Spleen (tissue), 11 donors: Measurements from ENCODE around the gene LYZL2. TPM values are rescaled to one million over a fixed set of nuclear protein-coding genes. Genes with fewer than 3 reads are reported as not detected.
"Not testable (repeated sequence)": the region's sequence is repeated elsewhere in the genome, so short reads cannot be mapped to it uniquely, and the experiment has no call there.

Experiments
- DNase-seq: peaks from one replicate; pipeline ENCODE4 v3.0.0-alpha.2; 2020
- H3K27ac ChIP-seq, 8 donors: fragments of 200-600 bp; sonication (generic) in 7 of 8; 1 replicate in 4 of 8; 2 replicates in 4 of 8; pipeline versions ENCODE4 v1.5.0 to v1.8.0; 2016 to 2021; ENCODE audit warnings: inconsistent platforms in 4 of 8, mild to moderate bottlenecking in 4 of 8, moderate library complexity in 1 of 8
- H3K27me3 ChIP-seq, 7 donors: fragments of 200-600 bp; sonication (generic) in 6 of 7; replicated peaks in 1 of 7; 1 replicate in 4 of 7; 2 replicates in 3 of 7; pipeline versions ENCODE4 v1.5.0 to v1.8.0; 2016 to 2021; ENCODE audit warnings: inconsistent platforms in 3 of 7, mild to moderate bottlenecking in 1 of 7
- H3K36me3 ChIP-seq, 6 donors: fragments of 200-600 bp; sonication (generic) in 5 of 6; 1 replicate in 4 of 6; 2 replicates in 2 of 6; pipeline versions ENCODE4 v1.5.0 to v1.8.0; 2016 to 2021; ENCODE audit warnings: inconsistent platforms in 2 of 6
- H3K4me1 ChIP-seq, 6 donors: fragments of 200-600 bp; sonication (generic) in 5 of 6; 1 replicate in 3 of 6; 2 replicates in 3 of 6; pipeline versions ENCODE4 v1.5.0 to v1.8.0; 2016 to 2021; ENCODE audit warnings: inconsistent platforms in 3 of 6
- H3K4me3 ChIP-seq, 8 donors: fragments of 200-600 bp; sonication (generic) in 7 of 8; 1 replicate in 4 of 8; 2 replicates in 4 of 8; pipeline versions ENCODE4 v1.5.0 to v1.8.0; 2016 to 2021; ENCODE audit warnings: inconsistent platforms in 4 of 8, mild to moderate bottlenecking in 4 of 8, moderate library complexity in 2 of 8
- H3K9me3 ChIP-seq, 8 donors: fragments of 200-600 bp; sonication (generic) in 7 of 8; 1 replicate in 4 of 8; 2 replicates in 4 of 8; pipeline versions ENCODE4 v1.5.0 to v1.8.0; 2016 to 2021; ENCODE audit warnings: inconsistent platforms in 4 of 8
- CTCF ChIP-seq, 11 experiments: fragments of 200-600 bp in 7 of 11; fragments of 450-650 bp in 4 of 11; sonication (generic) in 4 of 11; IDR thresholded peaks in 8 of 11; conservative IDR thresholded peaks in 3 of 11; 1 replicate in 7 of 11; 2 replicates in 4 of 11; pipeline versions ENCODE4 v1.4.0 to v1.8.0; 2016 to 2021; ENCODE audit warnings: antibody characterized with exemption in 11 of 11, inconsistent platforms in 4 of 11, mild to moderate bottlenecking in 1 of 11
- POLR2A ChIP-seq, 3 donors: fragments of 450-650 bp; IDR thresholded peaks; one replicate each; pipeline ENCODE4 v1.5.1; 2017; ENCODE audit warnings: antibody characterized with exemption in 3 of 3, mild to moderate bottlenecking in 1 of 3
- POLR2AphosphoS5 ChIP-seq, 3 donors: sonication (generic); formaldehyde crosslinking; IDR thresholded peaks; one replicate each; pipeline ENCODE4 v1.5.1; 2017; ENCODE audit warnings: antibody characterized with exemption in 3 of 3
- WGBS, 5 donors: extraction: QIAGEN DNeasy Blood & Tissue Kit in 3 of 5; methylation state at CpG; one replicate each; pipeline versions ENCODE4 v1.1.5 to v1.1.7; 2013 to 2018; 5-methylcytosine and 5-hydroxymethylcytosine counted together
- intact Hi-C: fragments of 100-400 bp; cut with DNase I; formaldehyde crosslinking; loops from one replicate; pipeline ENCODE4 v1.15.0; 2023; ENCODE audit warnings: low total_unique reads
- polyA plus RNA-seq, 3 donors: library from polyadenylated mRNA; stranded (reverse); fragments of 200-250 nt; gene quantifications; one replicate each; pipeline ENCODE4 v1.2.1, GENCODE V29; 2013
- total RNA-seq, 7 donors: library from RNA; depleted of rRNA in 3 of 7; stranded (reverse); fragments of >200 nt in 3 of 7; fragmentation: NEBNext Ultra II Directional in 4 of 7; extraction: Animal tissue kit (Norgen Biotek cat#: 25700) in 4 of 7; gene quantifications; one replicate each; pipeline versions ENCODE4 v1.1.0 to v1.2.1, GENCODE V29; 2016 to 2021
- donor health status: healthy with polysubstance abuse.
- donor health status: DM: no; HTN: no; CAD: no; lungs with moderate emphysema.
- donor health status: DM: no; HTN: no; CAD: no.
- donor health status: Bipolar disorder and iron deficiency.
- donor health status: healthy.
- donor health status: DM: no; HTN: no; CAD: no.
- donor health status: DM: yes; HTN: yes; CAD: no.

LYZL2 gene
- total and polyA plus RNA-seq, 10 donors, result not detected

DNA sequence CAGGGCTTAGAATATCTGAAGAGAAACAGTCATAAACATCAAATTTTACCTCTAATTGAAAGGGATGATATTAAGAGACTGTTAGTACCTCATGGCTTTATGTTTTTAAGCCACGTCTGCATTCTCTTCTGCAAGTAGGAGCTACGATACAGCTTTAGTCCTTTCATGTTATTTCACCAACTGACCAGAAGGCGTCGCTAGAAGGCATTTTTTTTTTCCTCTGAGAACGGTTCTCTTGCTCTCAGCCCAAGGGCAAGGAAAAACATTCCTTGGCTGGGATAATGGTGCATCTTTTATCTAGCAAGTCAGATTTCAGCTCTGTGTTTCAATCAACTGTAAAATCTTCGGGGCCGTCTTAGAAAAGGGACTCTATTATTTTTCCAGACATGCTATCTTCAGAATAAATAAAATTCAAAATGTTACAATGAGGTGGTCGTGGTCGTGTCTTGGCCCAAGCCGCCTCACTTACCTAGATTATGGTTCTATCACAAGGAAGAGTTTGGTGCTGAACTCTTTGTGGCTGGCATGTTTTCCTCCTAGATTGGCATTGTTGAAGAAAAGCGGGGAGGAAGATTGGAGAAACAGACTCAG is 41.6 kb upstream of the LYZL2 start:
- no peak for DNase-seq
- Histone ChIP-seq H3K9me3 (no peaks in the 10 kb centered on the region), H3K27me3 (peaks cover 0 to 7% (median 0%) of the 10 kb centered on the region in 7 donors), H3K4me3 (peak overlapping the region in 2 of 8 donors; percentile 27 to 51), H3K27ac (no peak overlapping the region), H3K36me3 (no peaks in the 10 kb centered on the region), H3K4me1 (peaks cover 0 to 14% (median 7%) of the 10 kb centered on the region in 6 donors)
- intact Hi-C loops, result no loop called here
- TF ChIP-seq CTCF (IDR thresholded peaks at IDR 0.05 in 8 of 11, conservative IDR thresholded peaks at IDR 0.05 in 3 of 11) (peak in 10 of 11 experiments; percentile 40 to 82 (median 73)), POLR2AphosphoS5 (IDR thresholded peaks at IDR 0.05) (no peak)
- WGBS, 5 donors, result 32 to 37% (median 36%) methylated on average over 11 of the region's 11 CpGs

- DNase-seq, H3K27me3 ChIP-seq, H3K27ac ChIP-seq, H3K4me3 ChIP-seq, H3K9me3 ChIP-seq, H3K36me3 ChIP-seq, intact Hi-C loops: not testable (repeated sequence)
- 40 to 78% (median 69%) methylated on average over 5 to 11 of the region's 11 CpGs for WGBS, 5 donors
- H3K4me1 ChIP-seq, result peaks cover 0 to 22% (median 13%) of the 10 kb centered on the region in 6 donors
These were observed 38.4 kb upstream of the LYZL2 start for GRCh38 chr10:30667982-30668381.

DNA sequence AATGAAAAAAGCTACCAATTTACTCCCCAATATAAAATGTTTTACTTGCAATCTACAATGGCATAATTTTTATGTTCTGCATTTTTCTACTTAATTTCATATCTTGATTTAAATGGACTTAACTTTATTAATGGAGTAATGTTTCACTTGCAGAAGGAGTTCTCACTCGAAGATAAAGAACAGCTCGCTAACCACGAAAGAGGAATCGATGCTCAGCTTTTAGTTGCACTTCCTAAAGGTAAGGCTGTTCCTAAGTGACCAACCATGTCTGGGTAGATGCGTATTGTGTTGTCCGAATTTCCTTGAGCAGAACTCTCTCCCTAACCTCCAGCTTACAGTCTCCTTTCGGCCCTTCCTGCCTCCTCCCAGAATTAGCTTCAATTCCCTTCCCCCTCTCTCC is 33.9 kb upstream of the LYZL2 start:
- peak overlapping the region in 4 of 8 donors; percentile 10 to 65 (median 49) for H3K27ac ChIP-seq
- H3K9me3 ChIP-seq, H3K4me3 ChIP-seq, intact Hi-C loops, H3K27me3 ChIP-seq, DNase-seq, H3K36me3 ChIP-seq: not testable (repeated sequence)
- H3K4me1 ChIP-seq, result peaks cover 0 to 16% (median 7%) of the 10 kb centered on the region in 6 donors
- 43 to 60% (median 50%) methylated on average over 4 to 7 of the region's 7 CpGs for WGBS, 5 donors

DNA sequence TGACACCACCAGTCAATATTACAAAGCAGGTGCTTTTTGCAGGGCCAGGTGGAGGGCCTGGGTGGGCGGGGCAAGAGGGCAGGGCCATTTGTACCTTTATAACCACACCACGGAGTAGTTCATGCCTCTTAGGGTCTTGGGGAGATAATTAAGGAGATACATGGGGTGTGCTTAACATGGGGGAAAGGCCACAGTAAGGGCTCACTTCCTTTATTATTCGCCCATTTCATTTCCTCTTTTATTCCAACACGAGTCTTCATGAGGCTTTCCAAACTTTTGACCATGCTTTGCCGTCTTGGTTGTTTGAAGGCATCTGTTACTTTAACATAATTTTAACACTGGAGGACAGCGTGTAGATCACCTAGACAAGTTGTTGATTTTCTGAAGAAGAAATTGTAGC is 33.3 kb upstream of the LYZL2 start:
- intact Hi-C loops, result no loop called here
- H3K27me3 ChIP-seq, result peaks cover 0 to 7% (median 0%) of the 10 kb centered on the region in 7 donors
- no peak overlapping the region for H3K4me3 ChIP-seq
- WGBS, 5 donors, result 56 to 70% (median 63%) methylated on average over 6 of the region's 6 CpGs
- TF ChIP-seq POLR2AphosphoS5 (IDR thresholded peaks at IDR 0.05) (no peak), POLR2A (IDR thresholded peaks at IDR 0.05) (no peak), CTCF (IDR thresholded peaks at IDR 0.05 in 8 of 11, conservative IDR thresholded peaks at IDR 0.05 in 3 of 11) (no peak)
- H3K36me3 ChIP-seq, result no peaks in the 10 kb centered on the region
- H3K27ac ChIP-seq, result peak overlapping the region in 5 of 8 donors; percentile 10 to 65 (median 37)
- H3K9me3 ChIP-seq, result no peaks in the 10 kb centered on the region
- DNase-seq, result no peak
- H3K4me1 ChIP-seq, result peaks cover 0 to 16% (median 7%) of the 10 kb centered on the region in 6 donors

DNA sequence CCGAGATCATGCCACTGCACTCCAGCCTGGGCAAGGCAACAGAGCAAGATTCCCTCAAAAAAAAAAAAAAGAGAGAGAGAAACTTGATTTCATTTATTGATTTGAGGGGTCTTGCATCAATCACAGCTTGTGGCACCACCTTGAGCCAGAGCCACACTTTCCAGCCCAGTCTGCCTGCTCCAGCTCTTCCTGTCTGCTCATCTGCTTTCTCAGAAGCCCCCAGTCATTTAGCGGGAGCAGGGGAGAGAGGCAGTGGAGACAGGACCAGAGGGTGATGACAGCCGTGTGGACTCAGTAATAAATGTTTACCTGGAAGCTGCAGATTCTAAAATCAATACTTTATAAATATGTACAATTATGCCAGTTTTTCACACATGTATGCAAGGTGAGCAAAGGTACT is 30.8 kb upstream of the LYZL2 start:
- Histone ChIP-seq H3K4me1 (peaks cover 0 to 16% (median 7%) of the 10 kb centered on the region in 6 donors), H3K27me3 (peaks cover 0 to 30% (median 0%) of the 10 kb centered on the region in 7 donors)
- intact Hi-C loops, DNase-seq, H3K36me3 ChIP-seq, H3K27ac ChIP-seq, H3K9me3 ChIP-seq, H3K4me3 ChIP-seq: not testable (repeated sequence)
- WGBS, 5 donors, result 80 to 96% (median 84%) methylated on average over 3 of the region's 3 CpGs

DNA sequence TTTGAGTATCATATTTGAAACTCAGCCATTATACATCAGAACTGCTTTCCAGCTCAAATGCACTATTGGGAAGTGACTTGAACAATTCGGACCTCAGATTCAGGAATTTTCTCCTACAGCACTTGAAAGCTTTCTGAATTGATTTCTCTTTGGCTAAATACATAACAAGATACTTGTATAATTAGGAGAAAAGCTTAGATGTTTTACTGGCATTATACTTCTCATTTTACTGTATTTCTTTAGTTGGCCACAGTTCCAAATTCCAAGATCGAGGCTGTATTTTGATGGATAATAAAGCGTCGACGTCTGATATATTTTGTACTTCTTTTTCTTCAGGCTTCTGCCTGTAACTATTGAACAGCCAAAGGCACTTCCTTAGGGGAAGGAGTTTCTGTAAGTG is 26.7 kb upstream of the LYZL2 start:
- no peaks in the 10 kb centered on the region for H3K9me3 ChIP-seq
- DNase-seq, result no peak
- H3K27me3 ChIP-seq, result peaks cover 0 to 38% (median 0%) of the 10 kb centered on the region in 7 donors
- no peaks in the 10 kb centered on the region for H3K4me1 ChIP-seq
- no peak overlapping the region for H3K4me3 ChIP-seq
- TF ChIP-seq POLR2AphosphoS5 (IDR thresholded peaks at IDR 0.05) (no peak), POLR2A (IDR thresholded peaks at IDR 0.05) (no peak), CTCF (IDR thresholded peaks at IDR 0.05 in 8 of 11, conservative IDR thresholded peaks at IDR 0.05 in 3 of 11) (no peak)
- H3K27ac ChIP-seq, result no peak overlapping the region
- 26 to 35% (median 27%) methylated on average over 5 of the region's 5 CpGs for WGBS, 5 donors
- intact Hi-C loops, result no loop called here
- H3K36me3 ChIP-seq, result no peaks in the 10 kb centered on the region

DNA sequence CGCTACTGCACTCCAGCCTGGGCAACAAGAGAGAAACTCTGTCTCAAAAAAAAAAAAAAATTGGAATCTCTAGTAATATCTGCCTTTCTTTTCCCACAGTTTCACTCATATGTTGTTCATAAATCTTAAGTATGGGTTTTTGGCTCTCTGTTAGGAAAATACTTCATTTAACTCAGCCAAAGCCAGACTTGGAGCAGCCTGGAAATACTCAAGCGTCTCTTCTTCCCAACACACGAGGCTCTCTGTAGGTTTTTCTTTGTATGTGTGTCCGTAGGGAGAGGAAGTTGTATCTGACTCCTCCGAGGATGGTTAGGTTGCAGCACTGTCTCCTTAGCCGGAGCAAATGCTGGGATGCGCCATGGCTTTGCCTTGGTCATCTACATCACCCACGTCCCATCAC is 25.4 kb upstream of the LYZL2 start:
- H3K27ac ChIP-seq, intact Hi-C loops, DNase-seq, H3K9me3 ChIP-seq, H3K36me3 ChIP-seq, H3K4me3 ChIP-seq, H3K4me1 ChIP-seq: not testable (repeated sequence)
- H3K27me3 ChIP-seq, result peaks cover 0 to 42% (median 0%) of the 10 kb centered on the region in 7 donors
- WGBS, 5 donors, result 74 to 92% (median 86%) methylated on average over 8 of the region's 8 CpGs
